Iris pigment epithelial cell (primary cell): ENCODE results near the gene GPRC5B.

ENCODE experiments used
- DNase-seq: peaks from one replicate; pipeline ENCODE4 v3.0.0-alpha.2; 2011; ENCODE audit warnings: low read depth

The GPRC5B gene

DNA sequence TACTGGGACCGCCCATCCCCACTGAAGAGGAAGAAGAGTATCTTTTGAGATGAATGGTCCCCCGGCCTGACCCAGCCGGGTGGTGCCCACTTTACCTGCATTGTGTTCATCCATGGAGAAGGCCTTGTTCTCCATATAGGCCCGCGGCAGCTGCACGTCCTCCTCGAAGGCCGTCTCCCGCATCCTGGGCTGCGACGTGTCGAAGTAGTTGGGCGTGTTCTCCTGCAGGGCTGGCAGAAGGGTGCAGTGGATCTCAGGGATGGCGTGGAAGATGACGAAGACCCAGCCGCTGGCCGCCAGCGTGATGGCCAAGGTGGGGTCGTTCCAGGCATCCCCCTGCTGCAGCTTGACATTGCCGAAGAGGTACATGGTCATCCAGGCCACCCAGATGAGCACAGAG, 12.9 kb downstream of the GPRC5B start:
- DNase-seq: no peak

DNA sequence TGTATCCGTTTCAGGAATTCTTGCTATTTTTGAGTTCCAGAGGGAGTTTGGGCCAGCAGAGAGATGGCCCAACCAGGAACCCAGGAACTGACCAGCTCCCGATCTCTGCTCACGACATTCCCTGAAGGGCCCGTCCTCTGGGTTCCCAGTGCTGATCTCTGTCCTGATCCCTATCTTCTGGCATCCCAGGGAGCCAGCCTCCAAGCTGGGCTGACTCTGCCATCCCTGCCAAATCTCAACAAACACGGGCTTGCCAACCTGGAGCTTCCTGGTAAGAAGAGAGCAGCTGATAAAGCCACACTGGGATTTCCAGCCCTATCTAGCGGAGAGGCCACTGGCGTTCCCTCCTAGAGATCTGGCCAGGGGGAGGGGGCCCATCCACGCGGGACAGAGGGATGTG, 16.2 kb downstream of the GPRC5B start:
- DNase-seq: no peak

DNA sequence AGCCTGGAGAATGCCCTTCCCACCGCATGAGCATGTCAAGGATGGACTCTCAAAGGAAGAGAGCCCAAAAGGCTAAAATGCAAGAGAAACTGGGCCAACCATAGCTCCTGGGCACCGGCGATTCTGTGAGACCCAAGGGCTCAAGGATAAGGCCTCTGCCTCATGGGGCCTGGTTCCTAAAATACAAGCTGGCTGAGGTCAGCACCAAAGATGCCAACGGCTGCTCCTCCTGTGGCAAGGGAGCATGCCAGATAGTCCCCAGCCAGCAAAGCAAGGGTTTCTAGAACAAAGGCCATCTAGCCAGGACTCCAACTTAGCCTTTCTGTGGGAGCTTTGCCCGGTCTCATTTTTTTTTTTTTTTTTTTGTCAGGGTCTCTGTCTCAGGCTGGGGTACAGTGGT, 20.1 kb downstream of the GPRC5B start:
- no peak for DNase-seq

DNA sequence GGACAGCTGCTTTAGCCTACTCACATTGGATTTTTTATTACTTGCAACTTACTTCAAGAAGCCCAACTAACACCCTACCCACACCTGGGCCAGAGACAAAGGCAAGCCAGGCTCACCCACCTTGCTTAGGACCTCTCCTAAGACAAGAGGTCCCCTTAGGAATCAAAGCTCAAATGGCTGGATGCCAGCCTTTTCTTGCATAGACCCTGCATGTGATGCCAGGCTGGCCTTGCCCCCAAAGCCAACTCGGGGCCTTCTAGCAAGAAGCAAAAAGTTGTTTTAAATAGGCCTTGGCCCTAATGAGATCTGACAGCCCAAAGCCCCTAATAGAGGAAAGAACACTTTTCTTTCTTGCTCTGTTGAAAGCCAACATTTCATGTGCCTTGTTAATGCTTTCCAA, 20.7 kb downstream of the GPRC5B start:
- DNase-seq: no peak

DNA sequence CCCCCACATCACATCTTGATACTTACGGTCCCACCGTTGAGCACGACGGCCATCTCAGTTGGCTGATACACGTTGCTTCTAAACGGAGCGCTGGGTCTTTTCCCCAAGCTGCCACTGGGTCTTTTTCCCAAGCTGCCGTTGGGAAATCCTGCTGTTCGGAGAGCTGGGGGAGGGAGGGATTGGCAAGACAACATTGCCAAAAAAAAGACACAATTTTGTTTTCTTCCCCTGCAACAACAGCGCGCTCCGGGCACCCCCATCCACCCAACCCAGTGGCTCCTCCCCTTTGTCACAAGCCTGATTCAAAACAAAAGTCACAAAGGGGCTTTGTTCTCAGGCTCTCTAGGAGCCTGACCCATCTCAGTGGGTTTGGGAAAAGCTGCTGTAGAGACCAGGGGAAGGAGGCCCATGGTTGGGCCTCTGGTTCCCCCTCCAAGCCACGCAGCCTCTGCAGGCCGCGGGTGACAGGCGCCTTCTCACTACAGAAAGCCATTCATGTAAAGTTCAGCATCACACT, 22.8 kb downstream of the GPRC5B start:
- no peak for DNase-seq

DNA sequence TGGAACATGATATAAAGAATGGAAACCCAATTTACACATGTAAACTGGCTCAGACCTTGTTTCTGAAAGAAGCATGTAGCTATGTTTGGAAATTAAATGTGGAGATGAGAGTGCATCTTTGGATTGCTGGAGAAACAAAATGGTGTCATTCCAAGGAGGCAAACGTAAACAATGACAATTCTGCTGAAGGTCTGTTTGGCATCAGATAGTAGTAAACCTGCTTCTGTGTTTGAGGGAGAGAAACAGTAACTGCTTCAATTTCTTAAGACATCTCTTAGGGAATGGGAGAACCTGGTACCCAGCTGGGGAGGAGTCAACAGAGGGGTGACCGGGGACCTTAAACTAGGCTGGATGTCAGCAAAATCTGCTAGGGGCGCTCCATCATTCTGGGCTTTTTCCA, 23.5 kb downstream of the GPRC5B start:
- DNase-seq: peak; percentile 13

DNA sequence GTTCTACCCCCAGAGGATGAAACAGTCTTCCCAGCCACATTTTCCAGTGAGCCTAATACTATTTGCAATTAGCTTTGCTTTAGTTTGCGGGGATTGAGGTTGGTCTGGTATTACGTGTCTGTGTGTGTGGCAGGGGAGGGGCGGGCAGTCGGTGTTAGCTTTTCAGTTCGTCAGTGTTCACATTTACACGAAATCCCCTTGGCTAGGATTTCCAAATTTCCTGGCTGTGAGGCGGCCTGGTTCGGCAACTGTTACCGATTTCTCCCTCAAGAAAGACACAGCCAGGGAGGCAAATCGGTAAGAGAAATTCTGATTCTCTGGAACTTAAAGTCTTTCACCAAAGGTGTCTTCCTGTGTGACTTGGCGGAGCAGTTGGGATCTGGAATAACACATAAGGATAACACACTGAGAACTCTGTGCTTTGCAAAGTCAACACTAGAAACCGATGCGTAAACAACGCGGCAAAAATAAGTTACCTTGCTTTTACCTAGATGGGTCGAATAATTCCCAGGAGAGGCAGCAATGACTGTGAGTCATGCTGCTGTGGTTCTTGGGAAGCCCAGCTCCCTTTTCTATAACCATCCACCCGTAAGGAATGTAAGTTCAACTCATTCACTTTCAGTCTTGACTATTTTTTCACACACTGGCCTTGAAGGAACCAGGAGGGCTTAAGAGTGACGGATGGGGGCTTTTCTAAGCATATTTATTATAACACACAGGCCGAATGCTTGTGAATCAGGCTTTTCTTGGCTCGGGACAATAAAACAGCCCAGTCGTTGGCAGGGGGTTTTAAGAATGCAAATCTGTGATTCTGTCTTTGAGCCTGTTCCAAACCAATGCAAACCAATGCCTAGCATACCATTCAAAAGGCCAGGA, 24.2 kb downstream of the GPRC5B start:
- DNase-seq: peak; percentile 96

DNA sequence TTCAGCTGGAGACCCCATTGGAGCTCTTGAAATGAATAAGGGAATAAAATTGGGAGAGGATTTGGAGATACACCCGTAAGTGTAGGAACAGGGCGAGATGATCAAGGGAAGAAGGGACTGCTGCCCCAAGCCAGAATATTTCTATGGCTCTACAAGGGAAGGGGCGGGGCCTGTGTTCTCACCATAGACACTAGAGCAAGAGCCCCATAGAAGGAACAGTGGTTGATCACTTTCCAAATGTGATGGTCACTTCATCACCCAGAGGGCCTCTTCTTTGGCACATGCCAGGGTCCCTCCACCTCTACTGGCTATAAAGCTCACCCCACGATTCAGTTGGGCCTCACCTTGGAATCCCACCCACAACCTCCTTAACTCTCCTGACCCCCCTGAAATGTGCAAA, 25.0 kb downstream of the GPRC5B start:
- no peak for DNase-seq

DNA sequence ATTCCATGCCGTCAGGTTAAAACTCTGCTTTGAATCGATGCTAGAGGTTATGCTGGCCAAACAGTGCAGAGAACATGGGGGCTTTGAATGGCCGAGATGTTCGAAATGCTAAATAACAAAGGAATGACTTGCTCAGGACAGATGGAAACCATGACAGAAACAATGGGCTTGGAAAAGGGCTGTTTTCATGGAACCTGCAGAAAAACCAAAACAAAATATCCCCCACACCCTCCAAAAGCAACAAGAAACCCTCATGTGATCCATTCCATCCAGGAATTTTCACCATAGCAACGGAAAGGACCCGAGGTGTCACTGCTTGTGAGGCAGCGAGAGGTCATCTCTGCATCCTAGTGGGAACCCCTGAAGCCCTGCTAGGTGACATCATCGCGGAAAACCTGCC, 25.5 kb downstream of the GPRC5B start:
- no peak for DNase-seq

DNA sequence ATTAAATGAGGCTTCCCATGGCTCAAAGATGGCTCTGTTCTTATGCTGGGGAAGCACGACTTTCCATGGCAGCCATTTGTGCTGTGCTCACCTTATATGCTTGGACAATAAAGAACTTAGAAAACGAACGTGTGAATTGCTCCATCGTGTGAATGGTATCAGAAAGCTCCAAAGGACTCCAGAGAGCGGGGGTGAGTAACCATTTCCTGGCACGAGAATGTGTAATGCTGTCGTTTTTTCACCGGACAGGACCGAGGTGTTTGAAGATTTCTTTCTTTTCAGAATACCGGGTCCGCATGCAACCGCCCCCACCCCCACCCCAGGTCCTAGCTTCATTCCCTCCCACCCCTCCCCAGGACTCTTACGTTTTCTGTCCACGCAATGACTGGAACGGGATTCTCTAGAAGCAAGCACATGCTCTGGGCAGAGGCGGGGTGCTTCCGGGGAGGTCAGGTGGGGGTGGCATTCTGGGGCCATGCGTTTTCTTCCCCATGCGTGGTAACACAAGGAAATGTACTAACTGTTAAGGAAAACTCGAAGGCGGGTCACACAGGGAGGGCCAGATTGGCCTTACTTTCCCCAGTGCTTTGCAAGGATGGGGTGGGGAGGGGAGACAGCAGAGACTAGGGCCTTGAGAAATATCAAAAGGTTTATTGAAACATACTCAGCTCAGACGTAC, 26.2 kb downstream of the GPRC5B start:
- peak; percentile 22 for DNase-seq

DNA sequence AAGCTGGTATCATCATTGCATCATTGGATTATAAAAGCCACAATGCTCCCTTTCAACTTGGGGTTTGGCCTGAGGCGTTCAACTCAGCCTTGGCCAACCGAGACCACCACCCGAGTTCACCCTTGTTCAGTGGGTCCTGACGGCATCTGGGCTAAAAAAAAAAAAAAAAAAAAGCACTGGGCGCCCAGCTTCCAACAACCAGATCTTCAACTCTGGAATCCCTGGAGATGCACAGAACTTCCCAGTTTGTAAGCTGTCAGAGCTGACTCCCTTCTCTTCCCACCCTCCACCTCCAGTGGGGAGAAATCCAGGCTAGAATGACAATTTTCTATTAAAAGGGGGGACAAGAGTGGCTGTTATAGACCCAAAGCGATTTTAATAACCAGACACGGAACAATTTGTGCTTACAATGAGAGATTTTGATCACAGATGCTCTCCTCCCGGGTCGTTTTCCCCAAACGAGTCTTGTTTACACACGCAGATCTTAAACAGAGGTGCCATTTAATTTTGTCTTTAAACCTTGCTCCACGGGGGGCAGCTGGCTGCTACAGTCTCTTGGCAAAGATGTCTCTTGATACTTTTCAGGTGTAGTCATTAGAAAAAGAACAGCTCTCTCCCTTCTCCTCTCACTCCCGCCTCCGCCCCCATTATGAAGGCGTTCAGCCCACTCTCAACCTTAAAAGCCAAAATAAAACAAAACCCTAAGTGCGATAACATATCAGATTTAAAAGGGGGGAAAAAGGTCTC, 26.9 kb downstream of the GPRC5B start:
- no peak for DNase-seq

DNA sequence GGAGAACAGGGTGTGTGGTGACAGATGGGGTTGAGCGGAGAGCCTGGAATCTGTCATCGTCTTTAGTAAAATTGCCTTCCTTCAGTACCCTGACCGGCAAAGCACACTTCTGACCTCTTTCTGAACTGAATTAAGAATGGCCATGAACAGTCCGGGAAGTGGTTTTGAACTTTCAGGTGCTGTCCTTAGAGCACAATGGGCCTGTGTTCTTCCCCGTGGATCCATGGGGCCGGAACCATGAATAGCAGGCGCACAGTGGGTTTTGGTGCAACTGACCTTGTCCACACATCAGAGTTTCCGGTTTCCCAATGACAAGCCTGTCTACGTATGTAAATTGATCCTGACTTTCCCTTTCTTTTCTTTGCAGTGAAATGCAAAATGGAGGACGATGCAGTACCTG, 28.5 kb downstream of the GPRC5B start:
- DNase-seq: no peak

DNA sequence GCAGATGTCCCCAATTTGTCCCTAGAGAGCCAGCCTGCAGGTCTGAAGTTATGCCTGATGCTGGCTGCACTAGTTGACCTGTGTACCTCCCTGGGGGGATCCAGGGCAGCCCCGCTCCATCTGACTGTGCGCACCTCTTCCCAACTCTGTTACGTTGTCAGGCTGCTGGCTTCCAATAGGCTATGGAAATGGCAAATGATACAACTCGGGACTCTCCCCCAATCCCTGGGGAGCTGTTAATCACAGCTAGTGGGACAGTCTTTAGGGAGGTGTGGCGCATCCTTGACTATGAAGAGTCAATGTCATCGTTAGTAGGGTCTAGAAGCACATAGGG, 30.1 kb downstream of the GPRC5B start:
- no peak for DNase-seq

DNA sequence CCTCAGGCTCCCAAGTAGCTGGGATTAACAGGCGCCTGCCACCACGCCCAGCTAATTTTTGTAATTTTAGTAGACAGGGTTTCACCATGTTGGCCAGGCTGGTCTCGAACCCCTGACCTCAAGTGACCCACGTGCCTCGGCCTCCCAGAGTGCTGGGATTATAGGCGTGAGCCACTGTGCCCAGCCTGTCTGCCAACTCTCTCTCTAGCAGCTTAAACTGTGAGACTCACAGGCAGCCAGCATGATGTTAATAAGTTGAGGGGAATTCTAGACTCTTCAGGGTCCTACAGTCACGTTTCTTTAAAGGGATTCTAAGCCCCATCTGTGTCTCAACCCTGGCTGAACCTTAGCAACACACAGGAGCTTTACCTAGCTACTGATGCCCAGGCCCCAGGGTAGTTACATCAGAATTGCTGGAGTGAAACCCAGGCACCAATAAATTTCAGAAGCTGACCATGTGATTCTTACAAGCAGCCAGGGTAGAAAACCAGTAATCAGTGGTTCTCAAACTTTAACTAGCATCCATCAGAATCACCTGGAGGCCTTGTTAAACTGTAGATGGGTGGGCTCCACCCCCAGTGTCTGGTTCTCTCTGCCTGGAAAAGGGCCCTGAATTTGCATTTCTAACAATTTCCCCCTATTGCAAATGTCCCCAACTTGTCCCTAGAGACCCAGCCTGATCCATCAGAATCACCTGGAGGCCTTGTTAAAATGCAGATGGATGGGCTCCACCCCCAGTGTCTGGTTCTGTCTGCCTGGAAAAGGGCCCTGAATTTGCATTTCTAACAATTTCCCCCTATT, 30.7 kb downstream of the GPRC5B start:
- DNase-seq: peak; percentile 4

DNA sequence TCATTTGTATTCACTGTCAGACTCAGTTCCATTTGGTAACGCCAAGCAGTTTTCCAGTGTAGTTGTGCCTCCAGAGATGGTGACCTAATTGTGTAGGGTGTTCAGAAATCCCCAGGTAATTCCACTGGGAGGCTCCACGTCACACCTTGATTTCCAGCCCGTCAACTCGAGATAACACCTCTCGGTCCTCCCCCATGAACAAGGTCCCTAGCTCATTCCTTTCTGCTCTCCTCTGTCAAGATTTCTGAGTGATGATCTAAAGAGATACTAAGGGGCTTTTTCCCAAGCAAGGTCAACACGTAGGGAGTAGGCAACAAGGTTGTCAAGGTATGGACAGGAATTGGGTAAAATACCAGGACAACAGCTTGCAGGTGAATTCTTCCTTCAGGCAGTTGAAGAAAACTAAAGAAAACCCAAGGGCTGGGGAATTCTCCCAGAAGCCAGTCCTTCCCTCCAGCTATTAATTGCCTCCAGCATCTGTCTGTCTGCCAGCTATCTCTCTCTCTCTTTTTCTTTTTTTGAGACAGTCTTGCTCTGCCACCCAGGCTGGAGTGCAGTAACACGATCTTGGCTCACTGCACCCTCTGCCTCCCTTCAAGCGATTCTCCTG, 31.4 kb downstream of the GPRC5B start:
- no peak for DNase-seq

DNA sequence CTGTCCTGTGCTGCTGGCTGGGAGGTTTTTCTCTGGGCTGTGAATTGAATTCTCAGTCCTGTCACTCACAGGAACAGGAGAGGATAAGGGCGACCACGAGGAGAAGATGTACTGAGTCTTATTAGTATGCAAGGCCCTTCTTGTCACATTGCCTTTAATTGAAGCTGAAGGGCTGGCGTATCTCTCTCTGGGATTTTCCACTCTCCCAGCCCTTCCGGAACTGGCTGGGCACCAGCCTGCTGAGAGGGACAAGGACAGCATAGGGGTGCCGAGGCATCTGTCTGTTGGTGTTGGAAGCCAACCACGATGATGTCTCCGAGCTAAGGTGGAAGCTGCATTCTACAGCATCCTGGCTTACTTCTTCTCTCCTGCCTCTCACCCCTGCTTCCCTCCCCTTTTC, 33.2 kb downstream of the GPRC5B start:
- no peak for DNase-seq

DNA sequence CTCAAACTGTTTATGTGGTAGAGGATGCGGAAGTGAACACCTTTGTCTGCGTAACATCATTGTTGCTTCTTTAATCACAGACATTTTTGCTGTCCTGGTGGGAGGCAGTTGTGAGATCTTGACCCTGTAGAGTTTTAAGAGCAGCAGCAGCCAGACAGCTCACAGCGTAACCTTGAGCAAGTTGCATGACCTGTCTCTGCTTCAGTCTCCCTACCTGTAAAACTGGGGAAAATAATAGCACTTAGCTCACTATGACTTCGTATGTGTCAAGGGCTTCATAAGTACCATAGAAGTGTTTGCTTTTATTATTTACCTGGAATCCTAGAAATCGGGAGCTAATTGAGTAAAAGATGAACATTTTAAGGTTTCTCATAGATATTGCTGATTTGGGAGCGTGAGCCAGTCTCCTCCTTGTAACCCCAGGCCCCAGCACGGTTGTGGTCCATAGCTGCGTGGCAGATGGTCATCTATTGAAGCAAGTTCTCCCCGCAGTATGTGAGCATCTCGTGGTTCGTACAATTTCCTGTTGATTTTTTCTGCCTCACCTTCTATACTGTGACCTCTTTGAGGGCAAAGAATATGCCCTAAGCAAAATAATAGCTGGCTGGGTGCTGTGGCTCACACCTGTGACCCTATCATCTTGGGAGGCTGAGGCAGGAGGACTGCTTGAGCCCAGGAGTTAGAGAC, 34.4 kb downstream of the GPRC5B start:
- no peak for DNase-seq

DNA sequence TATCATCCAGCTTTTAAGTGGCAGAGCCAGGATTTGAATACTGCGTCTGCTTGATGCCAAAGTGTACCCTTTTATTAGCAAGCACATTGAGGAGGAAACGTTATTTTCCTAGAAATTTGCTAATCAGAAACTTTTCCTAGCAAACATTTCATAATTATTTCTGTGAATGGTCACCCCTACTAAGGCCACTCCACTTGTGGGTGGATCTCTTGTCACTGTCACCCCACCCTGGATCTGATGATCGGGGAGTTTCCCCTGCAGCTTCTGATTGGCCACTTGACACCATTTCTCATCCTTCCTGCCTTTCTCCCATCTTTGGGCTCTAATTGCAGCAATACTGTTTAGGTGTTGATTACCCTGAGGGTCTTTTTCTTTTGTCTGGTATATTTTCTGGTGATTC, 35.9 kb downstream of the GPRC5B start:
- no peak for DNase-seq

DNA sequence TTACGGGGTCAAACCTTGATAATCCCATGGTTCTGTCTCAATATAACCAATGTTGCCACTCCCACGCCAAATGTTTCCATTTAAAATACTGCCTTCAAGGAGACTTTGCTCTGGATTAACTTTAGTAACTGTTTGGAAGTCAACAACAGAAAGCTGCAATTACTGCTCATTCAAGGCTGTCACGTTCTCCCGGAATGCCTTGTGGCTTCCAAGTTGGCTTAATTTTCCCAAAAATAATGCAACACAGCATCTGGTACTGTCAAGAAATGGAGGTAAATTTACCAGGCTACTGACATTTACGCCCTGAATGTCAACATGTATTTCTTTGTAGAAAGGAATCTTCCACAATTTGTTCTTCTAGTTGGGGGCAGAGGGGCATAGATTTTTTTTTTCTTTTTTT, 38.2 kb downstream of the GPRC5B start:
- DNase-seq: no peak

DNA sequence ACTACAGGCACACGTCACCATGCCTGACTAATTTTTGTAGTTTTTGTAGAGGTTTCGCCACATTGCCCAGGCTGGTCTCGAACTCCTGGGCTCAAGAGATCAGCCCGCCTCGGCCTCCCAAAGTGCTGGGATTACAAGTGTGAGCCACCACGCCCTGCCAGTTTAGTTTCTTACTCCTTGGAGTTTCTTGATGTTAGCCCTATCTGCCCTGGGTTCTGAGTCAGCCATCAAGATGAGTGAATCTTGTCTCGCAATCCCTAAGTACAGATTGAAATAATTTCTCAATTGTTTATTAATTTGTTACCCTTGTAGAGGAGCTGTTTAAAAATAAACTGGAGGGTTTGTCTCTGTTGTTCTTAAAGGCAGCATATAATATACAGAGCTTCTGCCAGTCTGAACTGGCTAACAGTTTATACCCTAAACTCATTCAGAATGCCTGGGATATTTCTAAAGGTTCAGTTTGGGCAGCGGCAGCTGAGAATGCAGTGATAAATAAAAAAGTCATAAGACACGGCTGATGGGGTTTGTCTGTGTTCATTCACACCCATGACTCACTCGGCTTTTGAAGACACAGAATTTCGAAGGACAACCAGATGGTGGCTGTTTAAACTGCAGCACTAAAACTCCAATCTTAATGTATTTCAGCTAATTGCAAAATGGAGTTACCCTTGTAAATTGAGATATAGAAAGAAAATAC, 39.6 kb downstream of the GPRC5B start:
- peak; percentile 95 for DNase-seq
